ENCODE results near the gene LPCAT2. TPM values are rescaled to one million over a fixed set of nuclear protein-coding genes. Genes with fewer than 3 reads are reported as not detected.

LPCAT2 gene
- total RNA-seq, 1 experiment from 2014 or later = not detected

DNA sequence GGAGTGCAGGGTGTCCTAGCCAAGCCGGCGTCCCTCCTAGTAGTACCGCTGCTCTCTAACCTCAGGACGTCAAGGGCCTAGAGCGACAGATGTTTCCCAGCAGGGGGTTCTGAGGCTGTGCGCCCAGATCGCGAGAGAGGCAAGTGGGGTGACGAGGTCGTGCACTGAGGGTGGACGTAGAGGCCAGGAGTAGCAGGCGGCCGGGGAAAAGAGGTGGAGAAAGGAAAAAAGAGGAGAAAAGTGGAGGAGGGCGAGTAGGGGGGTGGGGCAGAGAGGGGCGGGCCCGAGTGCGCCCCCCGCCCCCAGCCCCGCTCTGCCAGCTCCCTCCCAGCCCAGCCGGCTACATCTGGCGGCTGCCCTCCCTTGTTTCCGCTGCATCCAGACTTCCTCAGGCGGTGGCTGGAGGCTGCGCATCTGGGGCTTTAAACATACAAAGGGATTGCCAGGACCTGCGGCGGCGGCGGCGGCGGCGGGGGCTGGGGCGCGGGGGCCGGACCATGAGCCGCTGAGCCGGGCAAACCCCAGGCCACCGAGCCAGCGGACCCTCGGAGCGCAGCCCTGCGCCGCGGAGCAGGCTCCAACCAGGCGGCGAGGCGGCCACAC, 29.9 kb upstream of the LPCAT2 start, which contains the start of gene MMP2:
MMP2 (plus strand) TSS at position 372 of the 603 bp plus-strand sequence. CDS start 282 bp downstream, outside the sequence.
- in situ Hi-C loops (cut with HindIII; ENCODE audit: low sequenced_read_pairs) = no loop called here
- no peak for DNase-seq (ENCODE audit: low spot score)

GRCh38 chr16:55479430-55480140, 29.3 kb upstream of the LPCAT2 start:
- DNase-seq (ENCODE audit: low spot score) = no peak
- in situ Hi-C loops (cut with HindIII; ENCODE audit: low sequenced_read_pairs) = no loop called here

GRCh38 chr16:55480228-55480655, 28.6 kb upstream of the LPCAT2 start:
- in situ Hi-C loops (cut with HindIII; ENCODE audit: low sequenced_read_pairs) = no loop called here
- DNase-seq (ENCODE audit: low spot score) = no peak

DNA sequence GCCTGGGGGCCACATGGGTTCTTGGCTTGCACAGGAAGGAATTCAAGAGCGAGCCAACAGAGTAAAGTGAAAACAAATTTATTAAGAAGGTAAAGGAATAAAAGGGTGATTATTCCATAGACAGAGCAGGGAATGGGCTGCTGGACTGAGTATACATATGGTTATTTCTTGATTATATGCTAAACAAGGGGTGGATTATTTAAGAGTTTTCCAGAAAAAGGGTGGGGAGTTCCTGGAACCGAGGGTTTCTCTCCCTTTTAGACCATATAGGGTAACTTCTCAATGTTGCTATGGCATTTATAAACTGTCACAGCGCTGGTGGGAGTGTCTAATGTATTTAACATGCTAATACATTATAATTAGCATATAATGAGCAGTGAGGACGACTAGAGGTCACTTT, 27.8 kb upstream of the LPCAT2 start:
- in situ Hi-C loops (cut with HindIII; ENCODE audit: low sequenced_read_pairs) = no loop called here

DNA sequence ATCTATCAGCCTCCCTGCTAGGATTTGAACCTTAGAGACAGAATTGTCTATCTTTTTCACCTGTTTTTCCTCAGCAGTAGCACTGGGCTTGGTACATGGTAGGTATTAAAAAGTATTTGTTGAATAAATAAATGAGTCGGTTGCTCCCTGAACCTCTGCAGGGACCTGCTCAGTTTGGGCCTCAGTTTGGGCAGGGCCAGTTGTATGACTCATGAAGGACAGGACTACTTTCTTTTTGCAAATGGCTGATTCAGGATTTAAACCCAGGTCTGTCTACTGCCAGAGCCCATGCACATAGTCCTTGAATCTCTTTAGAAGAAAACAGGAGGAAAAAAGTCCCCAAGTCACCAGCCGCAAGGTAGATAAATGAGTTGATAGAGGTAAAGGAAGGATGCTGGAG, 26.8 kb upstream of the LPCAT2 start:
- DNase-seq (ENCODE audit: low spot score) = no peak
- in situ Hi-C loops (cut with HindIII; ENCODE audit: low sequenced_read_pairs) = no loop called here

More for the DNA sequence above, 27.8 kb upstream of the LPCAT2 start:
- no peak for DNase-seq (ENCODE audit: low spot score)

DNA sequence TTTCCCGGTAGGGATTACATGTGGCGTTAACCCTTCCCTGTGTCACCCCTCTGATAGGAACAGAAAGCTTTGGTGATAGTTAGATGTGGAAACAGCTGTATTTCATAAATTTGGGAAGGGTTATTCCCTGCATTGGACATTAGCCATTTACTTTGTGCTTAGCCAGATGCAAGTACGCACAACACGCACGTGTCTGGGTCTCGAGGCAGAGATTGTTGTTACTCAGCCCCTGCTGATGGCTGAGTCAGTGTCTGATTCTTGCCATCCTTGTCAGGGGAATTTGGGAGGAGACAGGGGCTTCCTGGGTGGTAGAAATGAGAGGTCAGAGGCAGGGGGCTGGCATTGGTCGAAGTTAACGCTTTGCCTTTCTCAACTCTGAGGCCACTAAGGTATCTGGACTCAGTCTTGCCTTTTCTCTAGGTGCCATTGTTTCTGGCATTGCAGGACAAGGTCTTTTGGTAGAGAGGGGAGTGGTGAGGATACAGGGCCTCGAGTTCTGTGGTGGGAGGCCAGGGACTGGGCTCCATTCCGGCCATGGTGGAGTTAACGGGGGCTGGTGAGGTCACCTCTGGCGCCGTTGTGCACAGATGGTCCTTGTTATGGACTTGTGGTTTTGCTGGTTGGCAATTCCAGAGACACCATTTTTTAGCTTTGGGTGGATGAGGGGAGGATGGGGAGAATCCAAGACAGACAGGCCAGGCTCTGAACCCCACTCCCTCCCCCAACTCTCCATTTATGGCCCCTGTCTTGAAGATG, 21.6 kb upstream of the LPCAT2 start:
- DNase-seq (ENCODE audit: low spot score) = no peak
- in situ Hi-C loops (cut with HindIII; ENCODE audit: low sequenced_read_pairs) = no loop called here

- in situ Hi-C loops (cut with HindIII; ENCODE audit: low sequenced_read_pairs) = no loop called here
- no peak for DNase-seq (ENCODE audit: low spot score)
Measured at GRCh38 chr16:55488306-55488705, 20.6 kb upstream of the LPCAT2 start.

DNA sequence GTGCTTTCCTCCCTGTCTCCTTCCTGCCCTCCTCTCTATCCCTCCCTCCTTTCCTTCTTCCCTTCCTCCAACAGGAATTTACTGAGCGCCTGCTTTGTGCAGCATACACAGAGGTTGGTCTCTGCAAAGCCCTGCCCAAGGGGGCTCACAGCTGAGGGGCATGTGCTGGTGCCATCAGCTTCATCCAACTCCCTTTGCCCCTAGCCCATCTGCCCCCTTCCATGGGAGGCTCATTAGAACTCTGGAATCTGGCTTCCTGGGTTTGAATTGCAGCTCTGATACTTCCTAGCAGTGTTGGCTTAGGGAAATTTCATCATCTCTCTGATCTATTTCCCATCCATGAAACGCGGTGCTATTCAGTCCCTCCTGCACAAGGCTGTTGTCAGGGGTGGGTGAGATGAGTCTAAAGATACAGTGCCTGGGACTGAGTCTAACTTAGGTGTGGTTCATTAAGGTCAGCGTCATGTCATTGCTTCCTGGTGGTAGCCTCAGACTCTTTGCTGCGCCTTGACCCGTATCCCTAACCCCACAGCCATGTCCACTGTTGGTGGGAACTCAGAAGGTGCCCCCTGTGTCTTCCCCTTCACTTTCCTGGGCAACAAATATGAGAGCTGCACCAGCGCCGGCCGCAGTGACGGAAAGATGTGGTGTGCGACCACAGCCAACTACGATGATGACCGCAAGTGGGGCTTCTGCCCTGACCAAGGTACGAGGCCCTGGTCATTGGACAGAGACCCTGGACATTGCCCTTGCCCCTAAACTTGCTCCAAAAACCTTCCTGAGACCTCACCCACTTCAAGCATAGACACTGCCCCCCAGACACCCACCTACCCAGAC, 19.5 kb upstream of the LPCAT2 start:
- in situ Hi-C loops (cut with HindIII; ENCODE audit: low sequenced_read_pairs) = no loop called here
- no peak for DNase-seq (ENCODE audit: low spot score)

- in situ Hi-C loops (cut with HindIII; ENCODE audit: low sequenced_read_pairs) = no loop called here
- DNase-seq (ENCODE audit: low spot score) = no peak
Measured at GRCh38 chr16:55489956-55490265, 19.0 kb upstream of the LPCAT2 start.

- in situ Hi-C loops (cut with HindIII; ENCODE audit: low sequenced_read_pairs) = no loop called here
- DNase-seq (ENCODE audit: low spot score) = no peak
Measured at GRCh38 chr16:55490301-55490700, 18.6 kb upstream of the LPCAT2 start.

DNA sequence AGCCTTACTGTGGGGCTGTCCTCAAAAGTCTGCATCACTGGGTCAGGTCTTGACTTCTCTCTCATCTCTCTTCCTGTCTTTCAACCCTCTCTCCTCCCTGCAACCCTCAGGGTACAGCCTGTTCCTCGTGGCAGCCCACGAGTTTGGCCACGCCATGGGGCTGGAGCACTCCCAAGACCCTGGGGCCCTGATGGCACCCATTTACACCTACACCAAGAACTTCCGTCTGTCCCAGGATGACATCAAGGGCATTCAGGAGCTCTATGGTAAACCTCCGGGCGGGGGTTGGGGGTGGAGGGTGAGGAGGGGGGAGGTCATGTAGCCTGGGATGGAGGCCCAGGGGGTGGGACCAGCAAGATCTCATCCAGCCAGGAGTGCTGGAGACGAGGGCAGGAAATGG, 17.2 kb upstream of the LPCAT2 start:
- in situ Hi-C loops (cut with HindIII; ENCODE audit: low sequenced_read_pairs) = no loop called here

GRCh38 chr16:55492756-55493380, 16.0 kb upstream of the LPCAT2 start:
- in situ Hi-C loops (cut with HindIII; ENCODE audit: low sequenced_read_pairs) = no loop called here
- no peak for DNase-seq (ENCODE audit: low spot score)

More for the DNA sequence above, 17.2 kb upstream of the LPCAT2 start:
- no peak for DNase-seq (ENCODE audit: low spot score)

DNA sequence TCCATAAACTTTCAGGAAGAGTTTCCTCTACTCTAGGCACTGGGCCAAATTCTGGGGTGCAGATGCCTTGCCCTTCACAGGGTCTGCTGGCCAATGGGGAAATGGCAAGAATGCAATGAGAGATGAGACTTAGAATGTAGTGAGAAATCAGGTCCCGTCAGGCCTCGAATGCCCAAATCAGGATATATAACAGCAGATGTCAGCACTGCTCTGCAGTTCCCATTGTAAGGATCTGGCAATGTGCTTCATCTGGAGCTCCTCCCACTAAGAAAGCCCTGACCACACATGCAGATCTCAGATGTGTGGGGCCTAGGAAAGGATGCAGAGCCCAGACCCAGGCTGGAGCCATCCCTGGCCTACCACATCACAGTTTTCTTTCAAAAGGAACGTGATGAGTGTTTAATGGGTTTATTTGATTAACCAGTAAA, 13.9 kb upstream of the LPCAT2 start:
- in situ Hi-C loops (cut with HindIII; ENCODE audit: low sequenced_read_pairs) = no loop called here
- peak; percentile 6 for DNase-seq (ENCODE audit: low spot score)

DNA sequence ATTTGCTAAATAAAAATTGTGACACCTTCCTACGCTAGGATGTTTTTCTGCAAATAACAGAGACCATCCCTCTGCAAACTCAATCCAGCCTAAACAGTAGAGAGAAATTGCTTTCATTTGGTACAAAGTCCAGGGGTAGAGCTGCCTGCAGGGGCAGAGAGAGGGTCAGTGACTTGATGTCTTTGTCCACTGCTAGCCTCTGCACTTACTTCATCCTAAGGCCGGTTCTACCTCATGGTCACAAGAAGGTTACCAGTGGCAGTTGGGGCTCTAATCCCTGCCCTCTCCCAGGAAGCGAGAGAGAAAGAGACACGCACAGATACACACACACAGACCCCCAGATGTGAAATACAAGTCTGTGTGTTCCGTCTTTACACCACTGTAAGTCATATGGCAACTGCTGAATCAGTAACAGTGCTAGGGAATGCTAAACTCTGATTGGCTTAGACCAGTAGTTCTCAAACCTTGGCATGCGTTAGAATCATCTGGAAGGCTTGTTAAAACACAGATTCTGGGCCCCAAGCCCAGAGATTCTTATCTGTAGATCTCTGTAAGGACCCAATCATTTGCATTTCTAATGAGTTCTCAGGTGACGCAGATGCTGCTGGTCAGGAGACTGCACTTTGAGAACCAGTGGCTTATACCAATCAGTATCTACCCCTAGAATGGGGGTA, 13.1 kb upstream of the LPCAT2 start:
- no peak for DNase-seq (ENCODE audit: low spot score)
- in situ Hi-C loops (cut with HindIII; ENCODE audit: low sequenced_read_pairs) = no loop called here

- in situ Hi-C loops (cut with HindIII; ENCODE audit: low sequenced_read_pairs) = no loop called here
- no peak for DNase-seq (ENCODE audit: low spot score)
Measured at GRCh38 chr16:55496509-55497145, 12.2 kb upstream of the LPCAT2 start.

DNA sequence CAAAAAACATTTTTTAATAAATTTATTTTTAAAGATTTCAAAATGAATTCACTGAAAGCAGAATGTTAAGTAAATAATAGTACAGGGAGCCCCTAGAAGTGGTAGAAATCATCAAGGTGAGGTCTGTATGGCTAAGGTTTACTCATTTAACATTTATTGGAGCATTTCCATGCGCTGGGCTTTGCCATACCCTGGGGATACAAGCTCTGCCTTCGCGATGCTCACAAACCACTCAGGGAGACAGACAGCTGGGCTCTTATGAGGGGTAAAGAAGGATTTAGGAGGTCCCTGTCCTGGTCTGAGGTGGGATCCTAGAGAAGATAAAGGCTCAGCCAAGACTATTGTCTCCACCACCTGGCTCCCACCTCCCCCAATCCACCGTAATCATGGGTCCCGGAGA, 11.3 kb upstream of the LPCAT2 start:
- in situ Hi-C loops (cut with HindIII; ENCODE audit: low sequenced_read_pairs) = no loop called here
- DNase-seq (ENCODE audit: low spot score) = no peak

DNA sequence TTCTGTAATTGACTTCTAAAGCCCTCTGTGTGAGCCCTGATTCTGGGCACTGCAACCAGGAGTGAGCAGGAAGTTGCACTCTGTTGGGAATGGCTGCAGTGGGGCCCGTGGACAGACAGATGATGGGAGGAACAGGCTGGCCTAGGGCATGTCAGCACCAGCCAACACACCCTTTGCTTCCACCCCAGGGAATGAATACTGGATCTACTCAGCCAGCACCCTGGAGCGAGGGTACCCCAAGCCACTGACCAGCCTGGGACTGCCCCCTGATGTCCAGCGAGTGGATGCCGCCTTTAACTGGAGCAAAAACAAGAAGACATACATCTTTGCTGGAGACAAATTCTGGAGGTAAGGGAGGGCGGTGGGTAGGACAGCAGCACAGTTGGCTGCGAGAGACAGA, 10.8 kb upstream of the LPCAT2 start:
- DNase-seq (ENCODE audit: low spot score) = no peak
- in situ Hi-C loops (cut with HindIII; ENCODE audit: low sequenced_read_pairs) = no loop called here

- in situ Hi-C loops (cut with HindIII; ENCODE audit: low sequenced_read_pairs) = no loop called here
- DNase-seq (ENCODE audit: low spot score) = no peak
Measured at GRCh38 chr16:55499281-55499680, 9.6 kb upstream of the LPCAT2 start.
